ENCODE results near the gene MICU2. TPM values are rescaled to one million over a fixed set of nuclear protein-coding genes. Genes with fewer than 3 reads are reported as not detected.
"Not testable (repeated sequence)": the region's sequence is repeated elsewhere in the genome, so short reads cannot be mapped to it uniquely, and the experiment has no call there.

MICU2 gene
- total RNA-seq, 1 experiment from 2014 or later, result 97.0 TPM

GRCh38 chr13:21556051-21556450 is 47.9 kb downstream of the MICU2 start:
- DNase-seq (ENCODE audit: low spot score), result no peak
- in situ Hi-C loops (cut with HindIII; ENCODE audit: low sequenced_read_pairs), result no loop called here

GRCh38 chr13:21553261-21553660 is 50.7 kb downstream of the MICU2 start:
- DNase-seq (ENCODE audit: low spot score); in situ Hi-C loops (cut with HindIII; ENCODE audit: low sequenced_read_pairs): not testable (repeated sequence)

DNA sequence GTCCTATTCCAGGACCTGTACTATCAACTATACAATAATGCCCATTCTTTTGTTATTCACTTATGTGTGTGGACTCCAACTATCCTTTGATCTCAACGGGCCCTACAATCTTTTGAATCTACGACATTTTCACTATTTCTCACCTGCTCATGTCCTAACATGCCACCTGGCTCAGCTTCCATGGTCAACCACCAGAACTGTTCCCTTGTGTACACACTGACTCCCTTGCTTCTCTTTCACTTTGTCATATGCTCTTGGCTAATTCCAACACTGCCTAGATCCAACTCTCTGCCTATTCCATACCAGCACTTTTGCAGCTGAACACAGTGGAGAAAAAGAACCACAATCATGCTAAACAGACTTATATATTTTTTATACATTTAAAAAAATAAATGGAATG is 53.1 kb downstream of the MICU2 start:
- in situ Hi-C loops (cut with HindIII; ENCODE audit: low sequenced_read_pairs), result no loop called here
- DNase-seq (ENCODE audit: low spot score), result no peak

GRCh38 chr13:21549633-21550032 is 54.3 kb downstream of the MICU2 start:
- no peak for DNase-seq (ENCODE audit: low spot score)
- in situ Hi-C loops (cut with HindIII; ENCODE audit: low sequenced_read_pairs), result no loop called here

GRCh38 chr13:21548577-21548976 is 55.4 kb downstream of the MICU2 start:
- no peak for DNase-seq (ENCODE audit: low spot score)
- in situ Hi-C loops (cut with HindIII; ENCODE audit: low sequenced_read_pairs), result no loop called here

DNA sequence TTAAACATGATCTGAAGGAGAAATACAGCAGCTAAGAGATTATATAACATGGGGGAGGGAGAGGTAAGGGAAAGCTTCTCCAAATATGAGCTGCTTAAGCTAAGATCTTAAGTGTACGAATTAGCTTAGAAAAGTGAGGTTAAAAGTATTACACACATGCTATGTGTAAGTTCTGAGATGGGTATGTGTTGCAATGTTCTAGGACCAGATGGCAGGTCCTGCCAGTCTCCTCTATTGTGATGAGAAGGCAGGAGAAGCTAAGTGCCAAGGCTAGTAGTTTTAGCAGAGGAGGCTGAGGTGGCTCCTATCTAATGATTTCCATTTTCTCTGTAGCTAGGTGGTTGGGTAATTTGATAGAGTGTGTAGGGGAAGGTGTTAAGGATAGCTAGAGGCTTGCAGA is 57.6 kb downstream of the MICU2 start:
- peak; percentile 16 for DNase-seq (ENCODE audit: low spot score)
- in situ Hi-C loops (cut with HindIII; ENCODE audit: low sequenced_read_pairs), result no loop called here

GRCh38 chr13:21544515-21544914 is 59.5 kb downstream of the MICU2 start:
- in situ Hi-C loops (cut with HindIII; ENCODE audit: low sequenced_read_pairs), result no loop called here

GRCh38 chr13:21542563-21542962 is 61.4 kb downstream of the MICU2 start:
- in situ Hi-C loops (cut with HindIII; ENCODE audit: low sequenced_read_pairs), result no loop called here
- no peak for DNase-seq (ENCODE audit: low spot score)

More at GRCh38 chr13:21544515-21544914, 59.5 kb downstream of the MICU2 start:
- no peak for DNase-seq (ENCODE audit: low spot score)

DNA sequence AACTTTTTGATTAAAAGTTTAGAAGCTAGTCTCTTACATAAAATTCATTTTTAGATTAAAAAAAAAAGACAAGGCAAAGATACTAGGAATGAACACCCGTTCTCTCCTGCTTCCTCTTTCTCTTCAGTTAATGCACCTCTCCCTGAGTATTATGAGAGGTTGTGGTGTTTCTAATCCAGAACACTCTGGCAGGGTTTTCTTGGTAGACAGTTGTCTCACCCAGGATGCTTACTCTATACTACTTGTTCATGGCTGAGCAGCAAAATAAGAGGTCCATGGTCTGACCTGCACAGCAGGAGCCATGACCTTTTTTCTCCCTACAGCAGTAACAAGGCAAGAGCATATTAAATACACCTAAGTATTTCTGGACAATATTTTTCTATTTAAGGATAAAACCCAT is 62.0 kb downstream of the MICU2 start:
- in situ Hi-C loops (cut with HindIII; ENCODE audit: low sequenced_read_pairs), result no loop called here

GRCh38 chr13:21541271-21541670 is 62.7 kb downstream of the MICU2 start:
- no peak for DNase-seq (ENCODE audit: low spot score)
- in situ Hi-C loops (cut with HindIII; ENCODE audit: low sequenced_read_pairs), result no loop called here

More for the DNA sequence above, 62.0 kb downstream of the MICU2 start:
- no peak for DNase-seq (ENCODE audit: low spot score)

DNA sequence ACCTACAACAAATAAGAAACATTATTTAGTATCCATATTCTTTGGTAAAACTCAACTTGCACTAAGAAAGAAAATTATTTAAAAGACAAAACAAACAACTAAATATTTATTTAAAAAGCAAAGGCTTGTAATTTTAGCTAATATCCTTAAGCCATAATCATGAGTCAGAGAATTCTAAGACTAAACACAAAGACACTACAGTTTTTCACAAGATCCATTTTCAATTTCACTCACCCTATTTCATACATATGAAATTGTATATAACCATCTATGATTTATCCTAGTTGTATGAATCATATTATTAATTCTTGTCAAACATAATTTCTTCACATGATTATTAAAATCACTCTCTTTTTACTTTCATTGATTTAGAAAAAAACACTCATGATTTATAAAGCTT is 64.3 kb downstream of the MICU2 start:
- in situ Hi-C loops (cut with HindIII; ENCODE audit: low sequenced_read_pairs), result no loop called here
- DNase-seq (ENCODE audit: low spot score), result no peak

GRCh38 chr13:21538753-21539152 is 65.2 kb downstream of the MICU2 start:
- no peak for DNase-seq (ENCODE audit: low spot score)
- in situ Hi-C loops (cut with HindIII; ENCODE audit: low sequenced_read_pairs), result no loop called here

- DNase-seq (ENCODE audit: low spot score), result no peak
- in situ Hi-C loops (cut with HindIII; ENCODE audit: low sequenced_read_pairs), result no loop called here
Observed at GRCh38 chr13:21538280-21538679, 65.7 kb downstream of the MICU2 start.

DNA sequence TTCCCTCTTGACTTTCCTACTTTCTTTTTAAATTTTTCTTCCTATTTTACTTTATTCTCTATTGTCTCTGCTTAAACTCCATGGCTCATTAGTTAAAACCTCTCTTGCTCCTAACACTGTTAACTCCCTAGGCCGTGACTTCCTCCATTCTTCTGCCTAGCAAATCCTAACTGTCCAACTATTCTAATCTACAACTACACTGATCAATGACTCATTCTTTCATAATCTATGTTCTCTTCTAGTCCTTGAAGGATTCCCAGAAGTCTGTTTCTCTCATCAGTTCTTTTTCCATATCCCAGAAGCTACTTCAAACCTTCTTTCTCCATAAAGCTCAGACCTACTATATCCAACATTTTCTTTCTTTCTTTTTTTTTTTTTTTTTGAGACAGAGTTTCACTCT is 66.9 kb downstream of the MICU2 start:
- no peak for DNase-seq (ENCODE audit: low spot score)
- in situ Hi-C loops (cut with HindIII; ENCODE audit: low sequenced_read_pairs), result no loop called here

- DNase-seq (ENCODE audit: low spot score), result no peak
- in situ Hi-C loops (cut with HindIII; ENCODE audit: low sequenced_read_pairs), result no loop called here
Observed at GRCh38 chr13:21534760-21535159, 69.2 kb downstream of the MICU2 start.

DNA sequence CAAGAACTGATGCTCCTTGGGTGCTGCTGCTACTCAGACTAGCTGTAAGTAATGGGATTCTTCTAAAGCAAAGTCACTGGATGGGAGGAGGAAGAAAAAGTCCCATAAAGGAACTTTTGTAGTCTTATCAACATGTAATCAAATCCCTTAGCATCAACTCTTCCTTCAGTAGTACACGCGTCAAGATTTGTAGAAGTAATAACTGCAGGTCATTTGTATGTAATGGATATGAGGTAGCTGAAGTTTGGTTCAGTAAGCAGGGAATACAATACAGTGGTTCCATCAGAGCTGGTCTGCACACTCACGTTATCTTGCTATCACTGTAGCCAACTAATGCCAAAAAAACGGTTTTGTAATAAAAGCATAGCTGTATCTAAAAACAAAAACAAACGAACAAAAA is 72.5 kb downstream of the MICU2 start:
- in situ Hi-C loops (cut with HindIII; ENCODE audit: low sequenced_read_pairs), result no loop called here
- DNase-seq (ENCODE audit: low spot score), result no peak

DNA sequence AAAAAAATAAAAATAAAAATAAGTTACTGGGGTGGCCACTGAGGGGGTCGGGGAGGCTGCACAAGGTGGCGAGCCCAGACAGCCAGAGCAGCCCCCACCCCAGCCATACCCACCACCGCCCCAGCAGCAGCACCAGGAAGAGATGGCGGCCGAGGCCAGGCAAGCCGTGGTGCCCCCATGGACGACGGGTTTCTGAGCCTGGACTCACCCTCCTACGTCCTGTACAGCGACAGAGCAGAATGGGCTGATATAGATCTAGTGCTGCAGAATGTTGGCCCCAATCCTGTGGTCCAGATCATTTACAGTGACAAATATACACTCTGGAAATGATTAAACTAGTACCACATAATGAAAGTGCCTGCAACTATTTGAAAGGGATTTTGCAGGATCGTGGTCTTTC is 73.3 kb downstream of the MICU2 start:
- DNase-seq (ENCODE audit: low spot score), result no peak
- in situ Hi-C loops (cut with HindIII; ENCODE audit: low sequenced_read_pairs), result no loop called here

GRCh38 chr13:21529146-21529893 is 74.7 kb downstream of the MICU2 start:
- in situ Hi-C loops (cut with HindIII; ENCODE audit: low sequenced_read_pairs), result no loop called here
- peak; percentile 51 for DNase-seq (ENCODE audit: low spot score)

- DNase-seq (ENCODE audit: low spot score), result no peak
Observed at GRCh38 chr13:21528616-21529015, 75.4 kb downstream of the MICU2 start.

GRCh38 chr13:21526707-21527540 is 77.0 kb downstream of the MICU2 start:
- in situ Hi-C loops (cut with HindIII; ENCODE audit: low sequenced_read_pairs), result no loop called here
- no peak for DNase-seq (ENCODE audit: low spot score)

More at GRCh38 chr13:21528616-21529015, 75.4 kb downstream of the MICU2 start:
- in situ Hi-C loops (cut with HindIII; ENCODE audit: low sequenced_read_pairs), result no loop called here

Measured in G401 (cell line).